Stimulated activated CD4-positive, alpha-beta T cell treated with anti-CD3 and anti-CD28 coated beads, Interleukin-1b, Interleukin-23, amount 100 ng/mL, for 48 hours (primary cell): ENCODE results near the gene TRERF1.
A peak's percentile ranks its signal among the peaks of the same experiment; 100 is the strongest.
"Not testable (repeated sequence)": the region's sequence is repeated elsewhere in the genome, so short reads cannot be mapped to it uniquely, and the experiment has no call there.

Experiments
- DNase-seq: peaks from one replicate; pipeline ENCODE4 v3.0.0-alpha.2; 2020

TRERF1 gene

GRCh38 chr6:42451333-42452170 is at the start of gene TRERF1:
Gene TRERF1 (minus strand): TSS chr6:42451926. CDS start chr6:42269590, 182,336 bp downstream.
- DNase-seq = peak; percentile 52

- no peak for DNase-seq
Measured at GRCh38 chr6:42498473-42499128, 46.9 kb upstream of the TRERF1 start.

- no peak for DNase-seq
Measured at GRCh38 chr6:42493914-42494539, 42.3 kb upstream of the TRERF1 start.

- no peak for DNase-seq
Measured at GRCh38 chr6:42488129-42488528, 36.4 kb upstream of the TRERF1 start.

DNA sequence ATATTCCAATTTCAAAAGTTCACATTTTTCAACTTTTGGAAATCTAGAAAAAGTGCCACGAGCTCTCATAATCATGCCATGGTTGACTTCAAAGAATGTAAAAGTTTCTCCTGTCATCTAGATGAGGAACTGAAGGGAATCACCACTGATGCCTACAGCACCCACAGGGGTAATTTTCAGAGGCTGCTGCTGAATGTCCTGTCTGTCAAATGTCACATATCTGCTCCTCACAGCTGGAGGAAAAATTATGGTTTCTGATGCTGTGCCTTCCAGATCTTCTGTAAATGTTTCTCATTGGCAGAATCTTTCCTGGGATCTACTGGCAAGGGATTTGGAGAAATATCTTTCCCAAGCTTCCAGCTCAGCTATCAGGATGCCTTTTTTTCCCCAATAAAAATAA is 32.5 kb upstream of the TRERF1 start:
- no peak for DNase-seq

DNA sequence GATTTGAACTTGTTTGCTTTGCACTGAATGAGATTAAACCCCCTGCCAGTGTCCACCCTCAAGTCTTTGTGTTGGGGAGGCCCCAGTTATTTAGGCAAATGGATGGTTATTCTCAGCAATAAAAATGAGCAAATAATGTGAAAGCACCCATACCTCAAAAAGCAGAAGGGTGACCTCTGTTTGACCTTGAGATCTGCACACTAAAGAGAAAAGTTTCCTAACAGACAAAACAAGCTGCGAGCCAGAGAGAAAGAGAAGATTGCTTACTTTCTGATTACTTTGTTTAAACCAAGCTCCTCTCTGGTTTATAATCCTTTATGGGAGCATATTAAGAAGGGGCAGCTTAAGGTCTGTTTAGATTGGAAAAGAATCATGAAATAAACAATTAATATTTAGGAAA is 30.4 kb upstream of the TRERF1 start:
- no peak for DNase-seq

DNA sequence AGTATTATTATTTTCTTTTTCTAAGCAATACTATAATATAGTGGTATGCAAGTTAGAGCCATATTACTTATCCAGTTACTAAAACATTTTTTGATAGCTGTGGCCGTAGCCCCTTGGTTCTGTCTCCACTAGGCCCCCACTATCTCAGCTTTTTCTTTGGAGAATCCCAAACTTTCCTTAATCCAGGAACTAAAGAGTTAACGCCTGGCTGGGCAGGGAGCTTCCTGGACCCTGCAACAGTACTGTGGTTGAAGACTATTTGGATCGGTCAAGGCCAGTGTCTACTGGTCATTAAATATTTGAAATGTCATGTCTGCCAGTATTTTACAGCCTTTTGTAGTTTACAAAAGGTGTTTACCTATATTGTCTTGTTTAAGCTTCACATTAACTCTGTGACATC is 20.0 kb upstream of the TRERF1 start:
- DNase-seq = no peak

- no peak for DNase-seq
Measured at GRCh38 chr6:42471142-42471541, 19.4 kb upstream of the TRERF1 start.

DNA sequence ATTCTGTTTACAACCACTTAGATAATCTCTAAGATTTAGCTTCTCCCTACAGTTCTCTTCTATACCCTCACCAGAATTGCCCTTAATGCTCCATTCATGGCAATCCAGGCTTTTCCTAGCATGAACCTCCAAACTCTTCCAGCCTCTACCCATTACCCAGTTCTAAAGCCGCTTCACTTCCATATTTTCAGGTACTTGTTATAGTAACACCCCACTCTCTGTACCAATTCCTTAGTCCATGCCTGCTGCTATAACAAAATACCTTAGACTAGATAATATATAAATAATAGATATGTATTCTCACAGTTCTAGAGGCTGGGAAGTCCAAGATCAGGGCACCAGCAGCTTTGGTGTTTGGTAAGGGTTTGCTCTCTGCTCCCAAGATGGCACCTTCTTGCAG is 16.5 kb upstream of the TRERF1 start:
- DNase-seq = no peak

- no peak for DNase-seq
Measured at GRCh38 chr6:42467651-42468050, 15.9 kb upstream of the TRERF1 start.

DNA sequence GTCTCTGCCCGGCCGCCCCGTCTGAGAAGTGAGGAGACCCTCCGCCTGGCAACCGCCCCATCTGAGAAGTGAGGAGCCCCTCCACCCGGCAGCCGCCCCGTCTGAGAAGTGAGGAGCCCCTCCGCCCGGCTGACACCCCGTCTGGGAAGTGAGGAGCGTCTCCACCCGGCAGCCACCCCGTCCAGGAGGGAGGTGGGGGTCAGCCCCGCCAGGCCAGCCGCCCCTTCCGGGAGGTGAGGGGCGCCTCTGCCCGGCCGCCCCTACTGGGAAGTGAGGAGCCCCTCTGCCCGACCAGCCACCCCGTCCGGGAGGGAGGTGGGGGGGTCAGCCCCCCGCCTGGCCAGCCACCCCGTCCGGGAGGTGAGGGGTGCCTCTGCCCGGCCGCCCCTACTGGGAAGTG is 14.7 kb upstream of the TRERF1 start:
- not testable (repeated sequence) for DNase-seq

DNA sequence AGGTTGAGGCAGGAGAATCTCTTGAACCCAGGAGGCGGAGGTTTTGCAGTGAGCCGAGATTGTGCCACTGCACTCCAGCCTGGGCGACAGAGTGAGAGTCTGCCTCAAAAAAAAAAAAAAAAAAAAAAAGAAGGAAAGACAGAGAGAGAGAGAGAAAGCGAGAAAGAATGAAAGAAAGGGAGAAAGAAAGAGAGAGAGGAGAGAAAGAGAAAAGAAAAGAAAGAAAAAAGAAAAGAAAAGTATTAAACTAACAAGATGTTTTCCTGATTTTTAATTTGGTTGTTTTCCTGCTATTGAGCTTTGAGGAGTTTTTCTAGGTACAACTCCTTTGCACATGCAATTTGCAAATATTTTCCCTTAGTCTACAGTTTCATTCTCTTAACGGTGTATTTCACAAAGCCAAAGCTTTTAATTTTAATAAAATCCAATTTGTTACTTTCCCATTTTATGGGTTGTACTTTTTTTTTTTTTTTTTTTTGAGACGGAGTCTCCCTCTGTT is 10.8 kb upstream of the TRERF1 start:
- DNase-seq = no peak

- no peak for DNase-seq
Measured at GRCh38 chr6:42460883-42461282, 9.2 kb upstream of the TRERF1 start.

GRCh38 chr6:42459888-42460287 is 8.2 kb upstream of the TRERF1 start:
- DNase-seq = no peak

DNA sequence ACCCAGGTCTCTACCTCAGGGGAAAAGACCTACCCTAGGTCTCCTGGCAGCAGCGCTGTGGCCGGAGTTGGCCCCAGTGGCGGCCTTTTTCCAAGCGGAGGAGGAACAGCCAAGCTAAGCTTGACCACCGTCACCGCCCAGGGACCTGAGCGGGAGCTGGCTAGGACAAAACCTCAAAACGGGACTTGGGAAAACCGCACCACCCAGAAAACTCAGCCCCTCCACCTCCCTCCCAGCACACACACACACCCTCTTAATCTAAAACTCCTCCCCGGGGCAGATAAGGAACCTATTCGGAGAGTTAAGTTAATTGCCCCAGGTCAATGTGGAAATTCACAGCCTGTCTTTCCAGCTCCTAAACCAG is 2.7 kb upstream of the TRERF1 start:
- no peak for DNase-seq

DNA sequence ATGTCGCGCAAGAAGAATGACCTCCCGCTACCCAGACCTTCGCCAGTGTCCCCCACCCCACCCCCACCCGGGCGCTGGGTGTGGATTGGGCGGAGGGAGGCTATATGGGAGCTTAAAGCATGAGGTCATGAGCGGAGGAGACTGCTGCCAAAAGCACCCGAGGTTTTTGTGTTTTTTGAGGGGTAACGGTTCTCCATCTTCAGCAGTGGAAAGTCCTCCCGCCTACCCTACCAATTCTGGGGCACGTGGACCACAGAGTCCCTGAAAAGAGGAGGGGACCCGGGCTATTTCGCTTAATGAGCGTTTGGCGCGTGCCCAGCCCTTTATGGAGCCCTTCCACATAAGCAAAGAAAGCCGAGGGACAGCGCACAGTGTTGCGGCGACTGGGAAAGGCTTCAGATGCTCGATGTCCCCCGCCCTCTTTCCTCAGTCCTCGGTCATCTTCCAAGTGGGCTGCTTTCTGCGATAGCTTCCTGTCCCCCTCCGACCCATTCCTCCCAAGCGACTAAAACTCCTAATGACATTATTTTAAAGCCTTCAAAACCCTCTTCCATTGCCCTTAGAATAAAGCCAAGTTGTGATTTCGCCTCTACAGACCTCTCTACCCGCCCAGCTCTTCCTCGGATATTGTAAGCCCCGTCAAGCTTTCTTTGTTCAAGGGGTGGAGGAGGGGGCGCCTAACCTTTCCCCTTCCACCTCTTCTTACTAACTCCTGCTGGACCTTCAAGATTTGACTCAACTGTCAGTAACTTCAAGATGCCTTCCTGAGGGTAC is 2.1 kb upstream of the TRERF1 start:
- no peak for DNase-seq

- peak; percentile 77 for DNase-seq
Measured at GRCh38 chr6:42453031-42453653, 1.4 kb upstream of the TRERF1 start.

- peak; percentile 37 for DNase-seq
Measured at GRCh38 chr6:42452171-42453030, 675 bp upstream of the TRERF1 start.

GRCh38 chr6:42450477-42451332 is 1.0 kb downstream of the TRERF1 start:
- DNase-seq = peak; percentile 31

DNA sequence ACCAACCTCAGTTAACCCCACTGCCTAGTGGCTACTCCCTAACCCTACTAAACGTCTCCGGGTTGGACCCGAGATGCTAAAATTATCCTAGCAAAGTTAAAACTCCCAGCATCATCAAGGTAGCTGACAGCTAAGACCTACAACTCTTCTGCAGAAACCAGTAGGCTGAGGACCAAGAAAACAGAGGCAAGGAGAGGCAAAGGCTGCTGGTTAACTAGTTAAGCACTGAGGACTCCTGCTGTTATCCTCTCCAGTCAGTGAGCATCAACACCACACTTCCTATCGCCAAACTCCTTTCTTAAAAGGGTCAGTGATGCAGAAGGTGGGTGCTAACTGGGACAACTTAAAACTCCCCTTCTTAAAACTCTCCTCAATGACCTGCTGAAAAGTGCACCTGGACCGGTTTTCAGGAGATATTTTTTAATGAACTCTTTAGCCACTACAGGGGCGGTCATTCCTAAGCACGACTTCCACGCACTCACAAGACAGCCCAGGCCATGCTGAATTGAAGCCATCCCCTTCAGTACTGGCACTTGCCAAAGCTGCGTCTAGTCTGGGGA is 1.7 kb downstream of the TRERF1 start:
- no peak for DNase-seq
